COLO829 (cell line): ENCODE data around the gene FRMD4A.
"Not testable (repeated sequence)": the region's sequence is repeated elsewhere in the genome, so short reads cannot be mapped to it uniquely, and the experiment has no call there.

Source experiments
- DNase-seq: peaks from one replicate; pipeline ENCODE4 v3.0.0; 2012; ENCODE audit warnings: low spot score

Gene FRMD4A

GRCh38 chr10:13978533-13979115, 352.1 kb downstream of the FRMD4A start:
- no peak for DNase-seq

DNA sequence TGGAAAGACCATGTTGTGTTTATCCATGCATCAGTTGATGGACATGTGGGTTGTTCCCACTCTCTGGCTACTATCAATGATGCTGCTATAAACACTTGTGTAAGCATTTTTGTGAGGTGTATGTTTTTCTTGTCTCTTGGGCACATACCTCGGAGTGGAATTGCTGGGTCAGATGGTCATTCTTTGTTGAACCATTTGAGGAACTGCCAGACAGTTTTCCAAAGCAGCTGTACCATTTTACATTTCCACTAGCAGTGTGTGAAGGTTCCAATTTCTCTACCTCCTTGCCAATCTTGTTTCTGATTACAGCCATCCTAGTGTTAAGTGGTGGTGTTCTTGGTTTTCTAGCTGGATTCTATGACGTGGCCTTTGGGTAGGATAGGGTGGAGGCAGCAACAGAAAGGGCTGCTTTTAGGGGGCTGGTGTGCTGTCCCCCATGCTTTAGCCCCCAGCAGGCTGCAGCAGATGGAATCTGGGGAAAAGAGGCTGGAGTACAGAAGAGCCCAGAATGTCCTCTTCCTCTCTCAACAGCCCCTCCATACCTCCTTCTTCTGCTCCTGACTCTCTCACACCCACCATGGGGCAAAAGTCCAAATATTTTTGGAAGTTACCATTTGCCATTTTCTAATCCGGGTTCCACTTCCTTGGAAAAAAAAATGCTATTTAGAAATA, 352.7 kb downstream of the FRMD4A start:
- no peak for DNase-seq

- no peak for DNase-seq
Measured at GRCh38 chr10:13973742-13974141, 357.0 kb downstream of the FRMD4A start.

GRCh38 chr10:13972609-13973008, 358.1 kb downstream of the FRMD4A start:
- DNase-seq = no peak

DNA sequence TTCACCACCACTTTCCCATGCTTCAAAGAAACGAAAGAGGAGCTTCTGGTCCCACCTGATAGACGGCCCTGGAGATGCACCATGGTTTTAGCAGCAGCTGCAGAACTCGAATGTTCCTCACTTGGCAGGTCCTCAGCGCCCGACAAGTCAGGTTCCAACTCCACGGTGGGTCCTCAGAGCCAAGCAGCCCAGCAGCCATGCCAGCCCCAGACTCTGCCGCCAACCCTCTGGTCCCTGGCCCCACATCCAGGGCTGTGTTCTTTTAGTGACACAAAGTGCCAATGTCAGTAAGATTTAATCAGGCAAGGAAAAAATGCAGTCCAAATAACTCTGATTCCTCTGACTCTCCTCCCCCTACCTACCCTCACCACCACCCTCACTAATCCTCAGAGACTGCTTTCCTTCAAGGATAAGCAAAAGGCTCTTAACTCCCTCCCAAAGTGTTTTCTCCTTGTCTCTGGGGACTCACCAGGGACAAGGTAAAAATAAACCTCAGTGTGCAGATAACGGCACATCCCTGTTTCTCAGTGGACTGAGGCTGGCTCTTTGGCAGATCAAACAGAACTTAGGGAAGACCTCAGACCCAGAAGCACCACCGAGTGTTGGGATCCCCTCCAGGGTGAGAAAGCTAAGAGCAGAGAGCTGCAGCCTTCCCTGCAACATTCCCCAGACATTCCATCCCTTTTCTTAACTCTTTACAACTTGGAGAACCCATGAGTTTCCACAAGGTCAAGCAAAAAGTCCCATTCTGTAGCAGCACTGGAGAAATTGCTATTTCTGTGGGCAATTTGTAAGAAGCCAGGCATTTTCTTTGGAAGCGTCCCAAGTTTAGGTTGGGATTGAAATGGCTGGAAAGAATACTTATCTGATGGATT, 358.9 kb downstream of the FRMD4A start:
- no peak for DNase-seq

DNA sequence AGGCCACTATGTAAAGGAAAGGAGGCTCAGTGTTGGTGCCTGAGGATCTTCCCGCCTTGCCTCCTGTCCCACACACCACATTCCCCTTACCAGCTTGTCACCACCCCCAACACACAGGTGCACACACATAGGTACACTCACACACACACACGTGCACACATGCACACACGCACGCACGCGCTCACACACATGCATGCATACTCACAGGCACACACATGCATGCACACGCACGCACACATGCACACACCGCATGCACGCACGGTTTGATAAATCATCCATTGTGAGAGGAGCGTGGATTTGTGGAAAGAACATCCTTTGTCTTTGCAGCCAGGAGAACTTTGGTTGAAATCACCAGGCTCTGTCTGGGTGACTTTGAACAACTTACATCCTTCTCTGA, 359.8 kb downstream of the FRMD4A start:
- no peak for DNase-seq

GRCh38 chr10:13970236-13970956, 360.3 kb downstream of the FRMD4A start:
- no peak for DNase-seq

DNA sequence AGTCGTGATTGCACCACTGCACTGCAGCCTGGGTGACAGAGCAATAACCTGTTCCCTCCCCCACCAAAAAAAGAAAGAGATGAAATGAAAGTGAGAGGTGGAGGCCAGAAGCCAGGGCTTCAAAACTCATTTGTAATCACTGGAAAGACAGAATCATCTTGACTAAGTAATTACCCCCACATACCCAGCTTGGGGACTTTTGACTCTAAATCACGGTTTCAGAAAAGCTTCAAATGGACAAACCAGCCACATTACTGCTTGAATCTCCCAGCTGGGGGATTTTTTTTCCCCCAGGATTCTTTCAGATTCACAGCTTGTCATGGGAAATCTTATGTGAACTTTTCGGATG, 361.0 kb downstream of the FRMD4A start:
- no peak for DNase-seq

GRCh38 chr10:13969118-13969791, 361.5 kb downstream of the FRMD4A start:
- no peak for DNase-seq

DNA sequence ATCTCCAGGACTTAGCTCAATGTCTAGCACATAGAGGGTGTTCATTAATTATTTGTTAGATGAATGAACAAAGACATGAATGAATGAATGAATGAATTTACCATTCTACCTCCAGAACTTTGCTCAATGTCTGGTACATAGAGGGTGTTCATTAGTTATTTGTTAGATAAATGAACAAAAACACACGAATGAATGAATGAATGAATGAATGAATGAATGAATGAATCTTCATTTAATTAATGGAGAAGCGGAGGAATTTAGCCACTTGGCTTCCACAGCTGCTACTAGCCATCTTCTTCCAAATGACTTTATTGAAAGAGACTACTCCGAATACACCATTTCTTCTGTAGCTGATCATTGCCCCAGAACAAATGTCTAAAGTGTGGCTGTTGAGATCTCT, 368.9 kb downstream of the FRMD4A start:
- no peak for DNase-seq

- no peak for DNase-seq
Measured at GRCh38 chr10:13961097-13961496, 369.6 kb downstream of the FRMD4A start.

GRCh38 chr10:13960603-13961002, 370.1 kb downstream of the FRMD4A start:
- DNase-seq = no peak

DNA sequence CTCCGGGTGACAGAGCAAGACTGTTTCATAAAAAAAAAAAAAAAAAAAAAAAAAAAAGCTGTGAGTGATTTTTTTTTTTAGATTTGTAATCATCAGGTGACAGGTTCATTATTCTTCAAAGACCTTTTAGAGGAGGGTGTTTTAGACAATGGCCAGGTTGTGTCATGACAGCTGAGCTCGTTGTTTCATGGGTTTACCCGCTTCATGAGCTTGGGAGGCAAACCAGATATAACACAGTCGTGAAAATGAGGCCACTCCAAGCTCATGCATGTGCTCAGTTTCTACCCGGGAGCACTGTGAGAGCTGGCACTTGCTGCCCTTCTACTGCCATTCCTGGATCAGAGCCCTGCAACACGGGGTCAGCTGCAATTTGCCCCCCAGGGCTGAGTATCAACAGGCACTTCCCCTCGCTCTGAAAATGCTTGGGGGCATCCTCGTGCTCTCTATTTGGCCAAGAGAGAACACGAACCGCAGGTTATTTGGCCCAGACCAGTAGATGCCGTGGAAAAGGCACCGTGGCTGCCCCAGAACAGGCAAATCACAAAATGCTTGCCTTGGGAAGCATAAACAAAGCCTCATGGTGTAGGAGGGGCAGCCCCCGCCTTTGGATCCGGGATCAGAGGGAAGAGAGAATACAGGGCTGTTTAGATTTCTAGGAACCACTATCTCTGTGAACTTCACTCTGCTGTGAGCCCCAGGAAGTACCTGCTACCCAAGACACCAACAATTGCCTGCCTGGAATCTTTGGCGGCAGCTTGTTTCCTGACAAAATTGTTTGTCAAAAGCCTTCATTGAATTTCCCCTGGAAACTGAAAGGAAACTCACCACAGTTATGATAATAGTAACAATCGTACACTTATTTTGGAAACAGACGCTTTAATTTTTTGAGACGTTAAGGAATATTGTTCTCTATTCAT, 371.0 kb downstream of the FRMD4A start:
- DNase-seq = peak; percentile 13

DNA sequence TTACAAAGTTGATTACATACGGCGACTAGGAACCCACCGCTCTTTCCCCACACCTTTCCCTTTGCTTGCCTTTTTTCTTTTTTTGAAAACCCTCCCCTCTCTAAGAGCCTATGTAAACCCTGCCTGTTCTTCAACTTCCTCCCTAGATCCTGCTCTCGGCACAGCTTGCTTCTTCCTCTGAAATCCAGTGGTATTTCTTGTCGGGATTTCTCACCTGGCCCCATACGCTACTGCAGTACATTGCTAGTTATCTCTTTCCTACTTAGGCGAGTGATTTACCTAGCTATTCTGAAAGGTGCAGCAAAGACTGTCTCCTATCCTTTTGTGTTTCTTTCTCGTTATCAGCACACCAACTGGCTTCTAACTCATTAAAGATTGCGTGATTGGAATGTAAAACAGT, 372.9 kb downstream of the FRMD4A start:
- no peak for DNase-seq

DNA sequence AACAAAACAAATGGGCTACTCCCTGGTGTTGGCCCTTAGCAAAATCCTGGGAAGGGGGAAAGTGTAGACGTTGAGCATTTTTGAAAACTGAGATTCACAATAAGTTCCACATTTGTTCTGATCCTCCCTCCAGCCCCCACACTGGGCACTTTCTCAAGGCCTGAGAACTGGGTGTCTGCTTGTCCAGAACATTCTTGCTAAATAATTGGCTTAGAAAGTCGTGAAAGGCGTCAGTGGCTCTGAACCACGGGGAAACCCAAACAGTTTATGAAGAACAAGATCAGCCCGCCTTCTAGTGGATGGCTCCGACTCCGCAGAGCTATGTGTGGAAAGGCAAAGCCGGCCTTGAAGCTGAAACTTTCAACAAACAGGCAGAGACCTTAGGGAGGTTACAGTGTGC, 373.9 kb downstream of the FRMD4A start:
- no peak for DNase-seq

DNA sequence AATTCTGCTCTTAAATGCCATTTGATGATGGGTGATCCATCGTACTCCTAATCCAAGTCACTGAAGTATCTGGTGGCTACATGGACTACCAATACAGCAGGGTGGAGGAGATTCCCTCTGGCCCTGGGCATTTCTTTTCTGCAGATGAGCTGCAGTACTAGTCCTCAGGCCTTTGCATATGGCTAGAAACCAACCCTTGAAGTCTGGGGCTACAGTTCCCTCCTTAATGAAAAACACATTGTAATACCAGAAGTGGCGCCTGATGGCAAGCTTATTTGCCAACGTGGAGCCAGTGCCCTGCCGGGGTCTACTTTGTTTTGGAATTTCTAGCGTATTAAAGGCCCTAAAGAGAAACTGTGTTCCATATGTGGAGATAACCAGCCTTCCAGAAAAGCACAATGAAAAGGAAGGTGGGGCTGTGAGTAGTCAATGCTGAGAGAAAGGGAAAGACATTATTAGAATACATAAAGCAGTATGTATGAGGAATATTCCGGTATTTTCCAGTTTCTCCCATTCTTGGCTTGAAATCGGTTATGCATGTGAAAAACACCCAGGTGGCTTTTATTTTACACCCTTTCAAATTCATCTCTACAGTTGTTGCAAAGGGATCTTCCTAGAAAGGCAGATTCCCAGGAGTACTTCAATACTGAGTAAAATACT, 375.2 kb downstream of the FRMD4A start:
- no peak for DNase-seq

GRCh38 chr10:13954195-13954594, 376.5 kb downstream of the FRMD4A start:
- DNase-seq = not testable (repeated sequence)

- DNase-seq = no peak
Measured at GRCh38 chr10:13953371-13953770, 377.4 kb downstream of the FRMD4A start.

- no peak for DNase-seq
Measured at GRCh38 chr10:13950543-13950939, 380.2 kb downstream of the FRMD4A start.

- no peak for DNase-seq
Measured at GRCh38 chr10:13949844-13950542, 380.7 kb downstream of the FRMD4A start.
